IMR-90 (cell line): ENCODE data around the gene PARD3.

Experiments used
- CHD1 ChIP-seq: IDR thresholded peaks from 2 replicates; pipeline ENCODE4 v1.6.1; 2012; ENCODE audit warnings: low read depth, low read length, improper control_type of control experiment
- FOS ChIP-seq: fragments of 150-350 bp; IDR thresholded peaks from 2 replicates; pipeline ENCODE4 v1.6.1; 2016; ENCODE audit warnings: low read depth, low read length
- POLR2A ChIP-seq: IDR thresholded peaks from 2 replicates; pipeline ENCODE4 v1.6.1; 2012; ENCODE audit warnings: mild to moderate bottlenecking, low read depth, low read length
- RAD21 ChIP-seq: IDR thresholded peaks from 2 replicates; pipeline ENCODE4 v1.6.1; 2012; ENCODE audit warnings: low read length, improper control_type of control experiment
- TF ChIP-seq, protein P1 (sequence below): fragments of 150-350 bp; IDR thresholded peaks from 2 replicates; pipeline ENCODE4 v1.6.1; 2017; ENCODE audit warnings: mild to moderate bottlenecking, antibody characterized with exemption, low read length, low read depth
- TF ChIP-seq, protein P2 (sequence below): conservative IDR thresholded peaks from 2 replicates; pipeline ENCODE4 v1.5.1; 2012; ENCODE audit warnings: mild to moderate bottlenecking, low read depth, low read length, improper control_type of control experiment

DNA sequence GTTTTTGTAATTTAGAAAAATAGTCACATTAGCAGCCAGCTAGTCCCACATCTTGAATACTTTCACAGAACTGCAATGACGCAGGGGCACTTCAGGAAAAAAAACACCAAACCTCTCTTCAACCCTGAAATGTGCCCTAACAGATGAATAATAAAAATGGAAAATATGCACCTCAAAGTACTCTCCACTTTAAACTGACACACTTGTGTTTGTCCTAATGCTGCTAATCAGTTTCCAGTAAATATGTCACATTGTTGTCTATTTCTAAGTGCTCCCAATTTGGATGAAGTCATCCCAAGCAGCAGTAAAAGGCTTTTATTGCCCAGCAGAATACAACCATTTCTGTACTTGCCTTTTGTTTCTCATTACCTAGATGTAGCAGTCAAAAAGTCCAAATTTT lies 86.7 kb downstream of the PARD3 start:
- no peak for TF ChIP-seq POLR2A
- TF ChIP-seq FOS = no peak
- TF ChIP-seq, protein P1, sequence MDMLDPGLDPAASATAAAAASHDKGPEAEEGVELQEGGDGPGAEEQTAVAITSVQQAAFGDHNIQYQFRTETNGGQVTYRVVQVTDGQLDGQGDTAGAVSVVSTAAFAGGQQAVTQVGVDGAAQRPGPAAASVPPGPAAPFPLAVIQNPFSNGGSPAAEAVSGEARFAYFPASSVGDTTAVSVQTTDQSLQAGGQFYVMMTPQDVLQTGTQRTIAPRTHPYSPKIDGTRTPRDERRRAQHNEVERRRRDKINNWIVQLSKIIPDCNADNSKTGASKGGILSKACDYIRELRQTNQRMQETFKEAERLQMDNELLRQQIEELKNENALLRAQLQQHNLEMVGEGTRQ = no peak
- no peak for TF ChIP-seq RAD21
- no peak for TF ChIP-seq CHD1
- TF ChIP-seq, protein P2, sequence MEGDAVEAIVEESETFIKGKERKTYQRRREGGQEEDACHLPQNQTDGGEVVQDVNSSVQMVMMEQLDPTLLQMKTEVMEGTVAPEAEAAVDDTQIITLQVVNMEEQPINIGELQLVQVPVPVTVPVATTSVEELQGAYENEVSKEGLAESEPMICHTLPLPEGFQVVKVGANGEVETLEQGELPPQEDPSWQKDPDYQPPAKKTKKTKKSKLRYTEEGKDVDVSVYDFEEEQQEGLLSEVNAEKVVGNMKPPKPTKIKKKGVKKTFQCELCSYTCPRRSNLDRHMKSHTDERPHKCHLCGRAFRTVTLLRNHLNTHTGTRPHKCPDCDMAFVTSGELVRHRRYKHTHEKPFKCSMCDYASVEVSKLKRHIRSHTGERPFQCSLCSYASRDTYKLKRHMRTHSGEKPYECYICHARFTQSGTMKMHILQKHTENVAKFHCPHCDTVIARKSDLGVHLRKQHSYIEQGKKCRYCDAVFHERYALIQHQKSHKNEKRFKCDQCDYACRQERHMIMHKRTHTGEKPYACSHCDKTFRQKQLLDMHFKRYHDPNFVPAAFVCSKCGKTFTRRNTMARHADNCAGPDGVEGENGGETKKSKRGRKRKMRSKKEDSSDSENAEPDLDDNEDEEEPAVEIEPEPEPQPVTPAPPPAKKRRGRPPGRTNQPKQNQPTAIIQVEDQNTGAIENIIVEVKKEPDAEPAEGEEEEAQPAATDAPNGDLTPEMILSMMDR = no peak
